Memory B cell (primary cell): Measurements from ENCODE around the gene PAPPA.

Source experiments
- ATAC-seq: fragments of 150-1000 bp; cut with Tn5 transposase; 2 replicates; pipeline ENCODE4 v1.10.0; 2021; ENCODE audit warnings: low read depth, mild to moderate bottlenecking, moderate library complexity
- DNase-seq, 2 donors: peaks; one replicate each; pipeline ENCODE4 v3.0.0; 2022; ENCODE audit warnings: low spot score in 2 of 2
- H3K27ac Mint-ChIP-seq: one replicate; pipeline ENCODE4 v1.8.0; 2022; ENCODE audit warnings: mild to moderate bottlenecking, moderate library complexity, mixed read lengths
- H3K27me3 Mint-ChIP-seq: one replicate; pipeline ENCODE4 v1.8.0; 2022; ENCODE audit warnings: mixed read lengths
- H3K36me3 Mint-ChIP-seq: one replicate; pipeline ENCODE4 v1.8.0; 2022; ENCODE audit warnings: mild to moderate bottlenecking, mixed read lengths
- H3K4me1 Mint-ChIP-seq: one replicate; pipeline ENCODE4 v1.8.0; 2022; ENCODE audit warnings: mixed read lengths
- H3K4me3 Mint-ChIP-seq: one replicate; pipeline ENCODE4 v1.8.0; 2022; ENCODE audit warnings: mild to moderate bottlenecking, moderate library complexity, mixed read lengths
- H3K9me3 Mint-ChIP-seq: one replicate; pipeline ENCODE4 v1.8.0; 2022; ENCODE audit warnings: mixed read lengths

PAPPA gene

DNA sequence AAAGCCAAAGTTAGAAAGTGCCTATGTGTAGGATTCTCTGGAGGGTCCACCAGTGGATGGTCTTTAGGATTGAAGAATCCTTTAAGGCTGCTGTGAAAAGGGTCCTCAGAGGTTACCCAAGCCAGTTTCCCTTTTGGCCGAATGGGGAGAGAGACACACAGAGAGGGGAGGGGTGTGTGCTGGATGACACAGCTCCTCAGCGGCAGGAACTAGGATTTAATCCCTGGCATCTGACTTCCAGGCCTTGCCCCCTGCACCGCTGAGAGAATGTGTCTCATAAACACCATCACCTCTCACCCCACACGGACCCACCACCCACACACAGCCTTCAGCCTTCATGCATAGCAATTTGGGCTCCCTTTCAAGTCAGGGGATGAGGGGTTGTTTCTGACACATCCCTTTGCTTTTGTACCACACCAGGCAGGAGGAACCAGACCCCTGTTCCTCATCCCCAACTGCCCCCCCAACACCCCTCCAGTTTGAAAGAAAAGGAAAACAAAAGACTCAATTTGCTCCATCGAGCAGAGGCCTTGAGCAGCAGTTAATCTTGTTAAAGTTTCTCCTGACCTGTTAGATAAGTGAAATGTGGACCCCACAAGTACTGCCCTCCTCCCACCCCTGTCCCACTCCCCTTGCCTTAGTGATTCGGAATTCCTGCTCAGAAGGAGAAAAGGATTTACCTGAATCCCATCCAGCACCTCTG is 4.0 kb downstream of the PAPPA start:
- DNase-seq (no peak), ATAC-seq (no peak)
- Mint-ChIP-seq H3K27me3 (peaks cover 28% of the 10 kb centered on the region), H3K4me3 (no peak overlapping the region), H3K27ac (no peak overlapping the region), H3K9me3 (peaks cover 2% of the 10 kb centered on the region), H3K36me3 (peaks cover 2% of the 10 kb centered on the region), H3K4me1 (peaks cover 3% of the 10 kb centered on the region)

DNA sequence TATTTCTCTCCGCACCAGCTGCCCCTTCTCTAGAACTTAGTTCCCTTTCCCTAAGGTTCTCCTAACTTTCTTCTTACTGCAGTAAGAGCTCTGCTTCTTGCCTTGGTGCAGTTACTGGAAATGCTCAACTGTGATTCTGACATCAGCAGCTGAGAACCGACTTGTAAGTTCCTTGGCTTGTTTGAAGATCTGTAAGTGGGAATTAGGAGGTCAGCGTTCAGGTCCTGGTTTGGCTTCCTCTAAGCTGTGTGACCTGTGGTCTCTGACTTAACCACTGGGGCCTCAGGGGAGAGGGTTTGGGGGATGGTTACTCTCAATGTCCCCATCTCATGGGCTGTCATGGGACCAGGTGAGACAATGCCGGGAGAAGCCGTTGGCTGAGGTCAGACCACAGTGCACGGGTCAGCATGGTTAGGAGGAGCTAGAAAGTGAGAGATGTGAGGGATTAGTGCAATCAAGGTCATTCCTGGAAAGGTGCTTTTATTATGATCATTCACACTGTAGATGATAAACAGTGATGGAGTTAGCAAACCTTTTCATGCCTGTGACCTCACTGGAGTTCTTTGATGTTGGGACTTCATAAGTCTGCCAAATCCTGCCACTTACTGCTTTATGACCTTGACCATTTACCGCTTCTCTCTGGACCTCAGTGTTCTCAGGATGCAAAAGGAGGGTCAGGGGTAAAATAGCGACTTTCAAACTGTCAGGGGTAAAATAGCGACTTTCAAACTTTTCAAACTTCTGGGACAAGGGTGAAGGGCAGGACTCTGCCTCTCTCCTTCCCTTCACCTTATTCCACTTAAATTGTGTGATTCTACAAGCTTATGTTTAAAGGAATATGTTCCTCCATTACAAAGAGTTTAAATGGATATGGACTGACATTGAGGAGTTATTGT is 7.3 kb downstream of the PAPPA start:
- Mint-ChIP-seq H3K36me3 (no peaks in the 10 kb centered on the region), H3K4me3 (no peak overlapping the region), H3K27ac (no peak overlapping the region), H3K4me1 (no peaks in the 10 kb centered on the region), H3K27me3 (peaks cover 10% of the 10 kb centered on the region), H3K9me3 (peaks cover 6% of the 10 kb centered on the region)
- no peak for ATAC-seq
- DNase-seq, result no peak

DNA sequence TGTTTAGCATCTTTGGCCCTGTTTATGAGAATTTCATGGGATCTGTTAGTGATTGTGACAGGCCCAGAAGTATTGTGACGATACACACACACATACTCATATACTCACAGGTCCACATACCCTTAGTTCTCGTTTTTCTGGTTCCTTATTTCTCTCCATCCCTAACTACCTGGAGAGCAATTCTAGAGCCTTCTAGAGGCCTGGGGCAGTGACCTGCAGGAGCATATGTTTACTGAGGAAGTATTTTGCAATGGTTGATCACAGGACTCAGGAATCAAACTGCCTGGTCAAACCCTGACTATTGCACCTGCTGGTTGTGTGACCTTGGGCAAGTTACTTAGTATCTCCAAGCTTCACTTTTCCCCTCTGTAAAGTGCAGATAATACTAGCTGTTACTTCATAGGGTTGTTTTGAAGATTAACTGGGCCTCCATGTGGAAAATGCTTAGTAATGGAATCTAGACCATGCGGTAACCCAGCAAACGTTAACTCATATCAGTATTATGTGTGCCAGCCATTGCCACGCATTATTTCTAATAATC is 8.7 kb downstream of the PAPPA start:
- Mint-ChIP-seq H3K4me3 (no peak overlapping the region), H3K36me3 (no peaks in the 10 kb centered on the region), H3K27ac (no peak overlapping the region), H3K4me1 (no peaks in the 10 kb centered on the region), H3K9me3 (peaks cover 6% of the 10 kb centered on the region), H3K27me3 (peaks cover 7% of the 10 kb centered on the region)
- DNase-seq (no peak), ATAC-seq (no peak)

DNA sequence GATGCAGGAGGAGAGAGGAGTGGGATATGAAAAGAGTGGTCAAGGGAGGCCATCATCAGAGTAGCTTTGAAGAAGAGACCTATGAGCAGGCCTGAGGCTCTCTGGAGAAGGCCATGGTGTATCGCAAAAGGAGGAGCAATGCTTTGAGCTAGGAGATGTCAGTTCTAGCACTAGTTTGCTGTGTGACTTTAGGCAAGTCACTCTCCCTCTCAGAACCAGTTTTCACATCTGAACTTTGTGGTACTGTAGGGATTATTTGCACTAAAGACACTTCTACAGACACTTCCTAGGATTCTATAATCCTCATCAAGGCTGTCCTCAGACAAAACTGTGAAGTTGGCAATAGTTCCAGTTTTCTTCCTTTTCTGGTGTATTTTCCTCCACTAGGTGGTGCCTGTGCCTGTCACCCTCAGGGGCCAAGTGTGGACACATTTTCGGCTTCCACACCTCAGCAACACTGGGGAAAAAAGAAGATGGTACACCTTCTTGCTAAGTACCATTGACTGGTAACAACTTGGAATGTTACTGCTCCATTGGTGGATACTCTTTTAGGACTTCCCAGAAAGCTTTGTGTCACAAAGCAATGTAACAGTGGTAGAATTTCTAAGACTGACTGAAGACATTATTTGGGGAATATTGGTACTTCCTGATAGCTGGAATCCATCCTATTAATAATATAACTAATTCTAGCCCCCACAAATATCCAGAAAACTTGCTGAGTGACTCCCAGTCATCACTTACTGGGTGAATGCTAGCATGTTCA is 9.9 kb downstream of the PAPPA start:
- ATAC-seq (no peak), DNase-seq (no peak)
- H3K4me3 Mint-ChIP-seq, result no peak overlapping the region
- no peaks in the 10 kb centered on the region for H3K36me3 Mint-ChIP-seq
- no peak overlapping the region for H3K27ac Mint-ChIP-seq
- no peaks in the 10 kb centered on the region for H3K4me1 Mint-ChIP-seq
- peaks cover 5% of the 10 kb centered on the region for H3K27me3 Mint-ChIP-seq
- peaks cover 6% of the 10 kb centered on the region for H3K9me3 Mint-ChIP-seq

GRCh38 chr9:116165912-116166311 is 12.3 kb downstream of the PAPPA start:
- ATAC-seq, result no peak

DNA sequence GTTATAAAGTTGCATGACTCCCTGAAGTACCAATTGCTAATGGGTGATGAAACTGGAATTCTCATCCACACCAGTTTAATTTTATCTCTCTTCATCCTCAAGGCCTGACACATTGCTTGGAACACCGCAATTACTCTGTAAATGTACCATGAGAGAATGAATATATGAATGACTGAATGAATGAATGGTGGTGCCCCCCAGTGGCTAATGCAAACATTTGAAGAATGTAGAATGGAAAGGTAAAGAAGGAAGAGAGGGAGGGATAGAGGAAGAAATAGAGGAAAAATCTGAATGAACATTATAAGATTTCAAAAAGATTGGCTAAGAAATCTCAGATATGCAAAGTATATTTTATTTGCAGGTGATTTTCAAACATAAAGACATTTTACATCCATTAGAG is 13.1 kb downstream of the PAPPA start:
- no peaks in the 10 kb centered on the region for H3K4me1 Mint-ChIP-seq
- H3K4me3 Mint-ChIP-seq, result no peak overlapping the region
- H3K36me3 Mint-ChIP-seq, result no peaks in the 10 kb centered on the region
- no peak for ATAC-seq
- DNase-seq, result no peak
- H3K9me3 Mint-ChIP-seq, result peaks cover 8% of the 10 kb centered on the region
- no peaks in the 10 kb centered on the region for H3K27me3 Mint-ChIP-seq
- no peak overlapping the region for H3K27ac Mint-ChIP-seq

More at GRCh38 chr9:116165912-116166311, 12.3 kb downstream of the PAPPA start:
- Mint-ChIP-seq H3K4me1 (no peaks in the 10 kb centered on the region), H3K9me3 (peaks cover 8% of the 10 kb centered on the region), H3K27ac (no peak overlapping the region), H3K36me3 (no peaks in the 10 kb centered on the region), H3K4me3 (no peak overlapping the region), H3K27me3 (no peaks in the 10 kb centered on the region)
- DNase-seq, result no peak

- no peak for DNase-seq
- ATAC-seq, result no peak
- Mint-ChIP-seq H3K4me1 (no peaks in the 10 kb centered on the region), H3K36me3 (no peaks in the 10 kb centered on the region), H3K9me3 (peaks cover 6% of the 10 kb centered on the region), H3K27ac (no peak overlapping the region), H3K4me3 (no peak overlapping the region), H3K27me3 (no peaks in the 10 kb centered on the region)
Observed at GRCh38 chr9:116168231-116168630, 14.6 kb downstream of the PAPPA start.

GRCh38 chr9:116172216-116172615 is 18.6 kb downstream of the PAPPA start:
- H3K9me3 Mint-ChIP-seq, result peaks cover 2% of the 10 kb centered on the region
- ATAC-seq, result no peak
- no peaks in the 10 kb centered on the region for H3K36me3 Mint-ChIP-seq
- DNase-seq, result no peak
- no peak overlapping the region for H3K4me3 Mint-ChIP-seq
- H3K27ac Mint-ChIP-seq, result no peak overlapping the region
- H3K4me1 Mint-ChIP-seq, result no peaks in the 10 kb centered on the region
- H3K27me3 Mint-ChIP-seq, result no peaks in the 10 kb centered on the region

DNA sequence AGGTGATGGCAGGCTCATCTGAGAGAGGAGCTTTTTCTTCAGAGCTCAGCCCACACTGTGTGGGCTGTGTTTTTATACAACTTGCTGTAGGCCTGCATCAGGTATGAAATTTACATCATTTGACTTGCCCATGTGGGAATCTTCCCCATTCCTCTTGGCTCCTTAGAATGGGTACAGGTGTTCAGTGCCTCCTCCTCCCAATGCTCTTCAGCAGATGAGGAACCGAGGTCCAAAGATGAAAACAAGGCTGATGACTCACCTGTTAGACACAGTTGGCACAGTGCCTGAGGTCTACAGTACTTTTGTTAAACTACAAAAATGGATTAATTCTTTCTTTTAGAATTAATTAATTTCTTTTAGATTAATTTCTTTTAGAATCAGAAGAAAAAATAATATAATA is 20.8 kb downstream of the PAPPA start:
- Mint-ChIP-seq H3K27ac (no peak overlapping the region), H3K4me1 (no peaks in the 10 kb centered on the region), H3K27me3 (no peaks in the 10 kb centered on the region), H3K9me3 (peaks cover 2% of the 10 kb centered on the region), H3K36me3 (no peaks in the 10 kb centered on the region), H3K4me3 (no peak overlapping the region)
- DNase-seq (no peak), ATAC-seq (no peak)

DNA sequence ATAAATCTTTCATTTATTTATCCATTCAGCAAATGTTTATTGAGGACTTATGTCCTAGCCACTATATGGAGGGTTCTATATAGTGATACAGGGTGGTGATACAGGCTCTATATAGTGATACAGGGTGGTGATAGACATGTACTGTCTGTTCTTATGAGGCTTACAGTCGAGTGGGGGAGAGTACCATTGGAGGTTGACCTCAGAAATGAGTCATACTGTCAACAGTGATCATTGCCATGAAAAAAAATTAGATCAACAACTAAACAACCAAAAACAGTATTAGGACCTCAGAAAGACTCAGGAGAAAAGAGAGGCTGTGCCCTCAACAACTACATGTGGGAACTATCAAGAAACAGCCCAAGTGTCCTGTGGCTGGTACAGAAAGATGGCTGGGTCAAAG is 22.0 kb downstream of the PAPPA start:
- Mint-ChIP-seq H3K36me3 (no peaks in the 10 kb centered on the region), H3K27ac (no peak overlapping the region), H3K4me1 (no peaks in the 10 kb centered on the region), H3K4me3 (no peak overlapping the region), H3K27me3 (no peaks in the 10 kb centered on the region), H3K9me3 (peaks cover under 1% of the 10 kb centered on the region)
- DNase-seq, result no peak
- ATAC-seq, result no peak

- Mint-ChIP-seq H3K4me3 (no peak overlapping the region), H3K36me3 (no peaks in the 10 kb centered on the region), H3K4me1 (no peaks in the 10 kb centered on the region), H3K9me3 (no peaks in the 10 kb centered on the region), H3K27me3 (no peaks in the 10 kb centered on the region), H3K27ac (no peak overlapping the region)
- ATAC-seq, result no peak
- DNase-seq, result no peak
Observed at GRCh38 chr9:116178481-116179211, 25.1 kb downstream of the PAPPA start.

DNA sequence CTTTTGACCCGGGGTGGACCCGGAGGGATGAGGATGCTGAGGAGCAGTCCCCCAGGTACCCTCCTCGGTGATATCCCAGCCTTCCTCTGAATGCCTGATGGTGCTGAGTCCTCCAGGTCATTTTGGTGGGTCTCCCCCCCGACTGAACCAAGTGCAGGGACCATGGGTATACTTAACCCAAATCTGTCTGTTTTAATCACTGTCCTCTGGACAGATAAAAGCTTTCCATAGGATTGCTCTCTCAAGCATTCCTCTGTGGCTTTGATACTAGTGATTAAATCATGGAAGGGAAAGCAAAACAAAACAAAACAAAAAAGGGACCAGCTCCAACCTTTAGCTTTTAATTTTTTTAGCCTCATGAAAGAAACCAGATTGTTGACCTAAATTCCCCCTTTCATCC is 26.0 kb downstream of the PAPPA start:
- Mint-ChIP-seq H3K27me3 (no peaks in the 10 kb centered on the region), H3K9me3 (no peaks in the 10 kb centered on the region), H3K4me3 (no peak overlapping the region), H3K4me1 (no peaks in the 10 kb centered on the region), H3K36me3 (no peaks in the 10 kb centered on the region), H3K27ac (no peak overlapping the region)
- DNase-seq, result no peak
- ATAC-seq, result no peak

- H3K27ac Mint-ChIP-seq, result no peak overlapping the region
- H3K9me3 Mint-ChIP-seq, result no peaks in the 10 kb centered on the region
- no peaks in the 10 kb centered on the region for H3K27me3 Mint-ChIP-seq
- no peaks in the 10 kb centered on the region for H3K4me1 Mint-ChIP-seq
- no peaks in the 10 kb centered on the region for H3K36me3 Mint-ChIP-seq
- H3K4me3 Mint-ChIP-seq, result no peak overlapping the region
- DNase-seq (no peak), ATAC-seq (no peak)
Observed at GRCh38 chr9:116181853-116182610, 28.4 kb downstream of the PAPPA start.
